Measurements from ENCODE around the gene DOCK6.

- TF ChIP-seq CTCF (IDR thresholded peaks at IDR 0.05) = no peak
- no peak for TF ChIP-seq POLR2A (IDR thresholded peaks at IDR 0.05)
These were observed 16.3 kb upstream of the DOCK6 start for GRCh38 chr19:11278670-11279069.
